AG04450 (cell line): ENCODE results near the gene GRIN2A. TPM values are rescaled to one million over a fixed set of nuclear protein-coding genes. Genes with fewer than 3 reads are reported as not detected.

ENCODE experiments used
- CTCF ChIA-PET: fragments of 300-600, 350-600 bp; formaldehyde crosslinking; extraction: SDS; loops from one replicate; lab custom pipeline; 2022; ENCODE audit warnings: antibody characterized with exemption, inconsistent platforms; lab: Charles Lee
- POLR2A ChIA-PET: fragments of 350-600 bp; formaldehyde crosslinking; extraction: SDS; loops from one replicate; lab custom pipeline; 2021; ENCODE audit warnings: antibody characterized with exemption, inconsistent platforms; lab: Yijun Ruan, JAX
- DNase-seq: peaks from one replicate; pipeline ENCODE4 v3.0.0-alpha.2; 2011; ENCODE audit warnings: low read depth, low spot score
- H3K27ac ChIP-seq: one replicate; pipeline ENCODE4 v1.5.1; 2012; ENCODE audit warnings: low read depth, low read length, control low read depth
- H3K27me3 ChIP-seq: one replicate; pipeline ENCODE4 v1.6.0; 2012; ENCODE audit warnings: low read length; ENCODE audit not compliant: control insufficient read depth, insufficient read depth
- H3K4me3 ChIP-seq: 2 replicates; pipeline ENCODE4 v1.5.1; 2011; ENCODE audit warnings: mild to moderate bottlenecking, low read depth, low read length, control low read depth
- H3K9me3 ChIP-seq: 2 replicates; pipeline ENCODE4 v1.5.1; 2012; ENCODE audit warnings: low read length; ENCODE audit not compliant: control insufficient read depth, insufficient read depth
- CTCF ChIP-seq: IDR thresholded peaks from 2 replicates; pipeline ENCODE4 v1.5.1; 2011; ENCODE audit warnings: low read depth, low read length, control low read depth, inconsistent platforms
- polyA plus RNA-seq: library from polyadenylated mRNA; depleted of rRNA; stranded (reverse); fragments of >200 nt; gene quantifications from 2 replicates; pipeline ENCODE4 v1.2.3, GENCODE V29; 2011

GRIN2A gene
- polyA plus RNA-seq, 1 experiment, result not detected

- POLR2A ChIA-PET, result no interaction called here
- no peak overlapping the region for H3K27ac ChIP-seq
- no peak for DNase-seq
- no peaks in the 10 kb centered on the region for H3K27me3 ChIP-seq
- CTCF ChIA-PET, result interaction anchor here (0.9 kb wide), 1 partner anchor 602 kb away, joined by 3 read pairs; no protein-coding TSS in a partner anchor
- no peak overlapping the region for H3K4me3 ChIP-seq
- TF ChIP-seq CTCF, result no peak
- peaks cover 27% of the 10 kb centered on the region for H3K9me3 ChIP-seq
Measured at GRCh38 chr16:9741776-9742175, 440.5 kb downstream of the GRIN2A start.

GRCh38 chr16:9739301-9739700 is 442.9 kb downstream of the GRIN2A start:
- peaks cover 22% of the 10 kb centered on the region; the same call in 1 of the 2 replicates for H3K9me3 ChIP-seq
- ChIA-PET POLR2A (no interaction called here), CTCF (no interaction called here)
- H3K27ac ChIP-seq, result no peak overlapping the region
- no peak for DNase-seq
- H3K4me3 ChIP-seq, result no peak overlapping the region
- no peaks in the 10 kb centered on the region for H3K27me3 ChIP-seq
- TF ChIP-seq CTCF, result no peak

- CTCF ChIA-PET, result no interaction called here
Measured at GRCh38 chr16:9738690-9739089, 443.5 kb downstream of the GRIN2A start.

GRCh38 chr16:9736547-9736946 is 445.7 kb downstream of the GRIN2A start:
- CTCF ChIA-PET, result no interaction called here
- peaks cover 26% of the 10 kb centered on the region; the same call in 1 of the 2 replicates for H3K9me3 ChIP-seq
- POLR2A ChIA-PET, result no interaction called here
- no peak for TF ChIP-seq CTCF
- no peak overlapping the region for H3K27ac ChIP-seq
- no peak overlapping the region for H3K4me3 ChIP-seq
- no peaks in the 10 kb centered on the region for H3K27me3 ChIP-seq
- no peak for DNase-seq

More at GRCh38 chr16:9738690-9739089, 443.5 kb downstream of the GRIN2A start:
- no peak overlapping the region for H3K27ac ChIP-seq
- POLR2A ChIA-PET, result no interaction called here
- H3K4me3 ChIP-seq, result no peak overlapping the region
- H3K27me3 ChIP-seq, result no peaks in the 10 kb centered on the region
- TF ChIP-seq CTCF, result no peak
- peaks cover 20% of the 10 kb centered on the region; the same call in 1 of the 2 replicates for H3K9me3 ChIP-seq
- no peak for DNase-seq

- no peaks in the 10 kb centered on the region for H3K27me3 ChIP-seq
- POLR2A ChIA-PET, result no interaction called here
- H3K9me3 ChIP-seq, result peaks cover 13% of the 10 kb centered on the region
- no peak for DNase-seq
- no peak for TF ChIP-seq CTCF
- H3K4me3 ChIP-seq, result no peak overlapping the region
- CTCF ChIA-PET, result no interaction called here
- H3K27ac ChIP-seq, result no peak overlapping the region
Measured at GRCh38 chr16:9723136-9723535, 459.1 kb downstream of the GRIN2A start.
